Measurements from ENCODE around the gene JAZF1.

The JAZF1 gene

DNA sequence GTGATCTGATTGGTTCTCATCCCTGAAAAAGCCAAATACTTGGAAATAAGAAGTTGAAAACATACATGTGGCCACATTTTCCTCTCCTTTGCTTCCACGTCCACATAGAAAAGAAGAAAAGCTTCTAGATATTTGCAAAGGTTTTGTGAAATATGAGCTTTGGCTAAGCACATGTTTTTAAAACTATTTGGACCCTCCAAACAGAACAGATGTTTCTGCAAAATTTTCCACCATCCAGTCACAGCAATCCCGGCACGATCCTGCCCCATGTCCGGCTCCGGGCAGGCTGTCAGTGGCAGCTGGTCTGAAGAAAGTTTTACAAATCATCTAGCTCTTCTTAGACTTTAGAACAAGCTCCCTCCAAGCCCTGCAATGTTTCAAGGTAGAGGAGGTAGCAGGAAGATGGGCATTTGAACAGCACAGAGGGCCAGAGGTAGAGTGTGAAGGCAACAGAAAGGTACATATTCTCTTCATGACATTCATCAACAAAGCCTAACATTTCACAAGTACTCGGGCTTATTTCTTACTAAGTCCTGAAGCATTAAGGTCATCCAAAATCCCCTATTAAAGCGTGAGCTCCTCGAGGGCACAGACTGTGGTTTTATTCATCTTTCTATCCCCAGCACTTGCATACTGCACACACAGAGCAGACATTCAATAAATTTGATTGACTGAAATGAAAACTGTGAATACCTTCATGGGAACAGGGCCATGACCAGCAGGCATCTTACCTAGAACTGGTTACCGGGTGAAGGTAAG is 110.1 kb downstream of the JAZF1 start:
- DNase-seq, result no peak

DNA sequence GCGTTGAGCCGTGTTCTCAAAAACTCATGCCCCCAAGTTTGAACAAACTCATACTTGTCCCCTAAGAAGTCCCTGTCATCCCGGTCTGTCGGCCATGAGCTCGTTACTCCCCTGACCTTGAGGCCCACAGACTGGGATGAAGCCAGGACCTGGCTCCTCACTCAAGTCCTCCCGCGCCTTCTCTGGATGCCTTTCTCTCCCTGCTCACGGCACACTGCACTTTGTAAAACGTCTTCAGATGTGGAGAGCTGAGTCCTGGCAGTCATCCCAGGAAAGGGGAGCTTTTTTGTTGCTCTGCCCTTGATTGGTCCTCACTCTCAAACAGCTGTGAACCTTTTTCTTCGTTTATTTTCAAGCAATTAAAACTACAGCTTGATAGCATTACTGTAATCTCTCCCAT is 110.8 kb downstream of the JAZF1 start:
- no peak for DNase-seq

DNA sequence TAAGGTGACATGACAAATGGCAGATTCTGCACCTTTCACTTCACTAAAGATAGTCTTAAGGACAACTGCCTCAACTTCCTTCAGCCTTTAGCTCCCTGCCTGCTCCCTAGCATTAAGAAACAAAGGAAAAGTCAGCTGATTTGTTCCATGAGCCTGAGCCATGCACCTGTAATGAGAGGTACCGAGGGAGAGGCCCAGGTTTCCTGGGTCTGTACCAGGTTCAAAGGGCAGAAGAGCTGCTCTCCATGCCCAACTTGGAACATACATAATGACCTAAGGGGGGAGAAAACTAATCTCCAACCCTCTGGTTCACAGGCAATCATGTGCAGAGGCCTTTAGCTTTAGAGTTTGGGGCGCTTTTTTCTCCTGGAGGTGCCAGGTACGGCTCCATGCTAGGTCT is 111.2 kb downstream of the JAZF1 start:
- DNase-seq, result no peak

DNA sequence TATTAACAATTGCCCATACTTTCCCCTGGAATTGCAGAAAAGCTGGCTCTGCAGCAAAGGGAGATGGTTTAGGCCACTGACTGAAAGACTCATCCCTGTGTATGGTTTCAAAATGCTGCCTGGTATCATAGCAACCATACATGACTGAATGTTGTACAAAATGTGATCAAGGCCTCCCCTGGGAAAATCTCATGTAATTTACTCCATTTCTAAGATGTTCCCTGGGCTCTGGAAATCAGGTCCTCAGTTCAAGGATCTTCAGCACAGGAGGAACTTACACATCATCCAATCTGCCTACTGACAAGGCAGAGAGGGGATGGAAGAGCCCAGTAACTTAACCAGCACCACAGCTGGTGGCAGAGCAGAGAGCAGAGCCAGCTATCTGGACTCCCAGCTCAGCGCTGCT is 111.8 kb downstream of the JAZF1 start:
- DNase-seq, result no peak

DNA sequence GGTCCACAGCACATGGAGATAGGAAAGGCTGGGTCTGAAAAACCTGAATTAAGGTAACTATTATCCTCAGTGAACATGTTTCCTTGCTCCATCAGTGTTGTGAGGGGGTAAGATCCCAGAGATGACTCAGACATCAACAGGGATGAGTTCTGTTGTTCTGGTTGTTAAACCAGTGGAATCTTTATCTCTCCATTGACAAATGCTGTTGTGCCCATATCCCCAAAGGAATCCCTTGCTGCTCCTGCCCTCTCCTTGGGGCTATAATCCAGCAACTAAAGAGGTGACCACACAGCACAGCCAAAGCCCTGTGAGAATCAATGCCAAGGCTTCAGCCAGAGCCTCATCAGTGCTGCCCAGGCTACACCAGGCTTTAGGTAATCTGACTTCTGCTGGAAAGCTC is 113.4 kb downstream of the JAZF1 start:
- no peak for DNase-seq

DNA sequence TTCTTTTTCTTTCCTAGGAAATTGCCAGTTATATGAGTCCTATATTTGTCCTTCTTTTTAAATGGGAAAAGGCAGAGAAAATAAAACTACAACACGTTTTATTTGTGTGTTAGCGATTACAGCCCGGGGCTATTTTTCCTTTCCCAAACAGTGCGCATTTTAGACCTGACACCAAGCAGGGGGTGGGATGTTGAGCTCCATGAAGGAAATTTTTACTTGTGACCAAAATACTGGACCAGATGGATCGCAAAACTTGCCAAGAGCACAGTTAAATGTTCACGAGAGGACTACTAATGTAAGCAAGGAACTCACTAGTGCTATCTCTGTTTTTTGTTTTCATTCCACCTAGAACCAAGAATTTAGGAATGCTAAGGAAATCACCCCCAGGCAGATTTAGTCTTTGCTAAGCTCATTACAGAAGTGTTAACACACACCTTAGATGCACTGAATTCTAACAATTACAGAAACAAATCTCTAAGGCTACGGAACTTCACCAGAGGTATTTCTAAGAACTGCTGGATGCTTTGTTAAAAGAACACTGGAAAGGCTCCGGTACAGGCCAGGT is 114.8 kb downstream of the JAZF1 start:
- no peak for DNase-seq

DNA sequence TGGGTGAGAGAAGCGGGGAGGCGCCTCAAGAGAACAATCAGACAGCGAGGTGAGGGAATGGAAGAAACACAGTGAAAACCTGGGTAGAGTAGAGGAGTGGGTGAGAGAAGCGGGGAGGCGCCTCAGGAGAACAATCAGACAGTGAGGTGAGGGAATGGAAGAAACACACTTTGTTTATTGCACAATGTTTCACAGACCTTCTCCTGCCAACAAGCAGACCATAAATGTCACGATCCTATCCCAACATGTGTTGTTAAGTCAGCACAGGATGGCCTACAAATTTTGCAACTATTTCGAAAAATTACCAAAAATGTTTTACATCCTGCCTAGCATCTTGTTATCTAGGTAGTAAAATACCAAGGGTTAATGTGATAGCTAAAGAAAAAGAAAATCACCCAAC is 115.3 kb downstream of the JAZF1 start:
- DNase-seq, result no peak

DNA sequence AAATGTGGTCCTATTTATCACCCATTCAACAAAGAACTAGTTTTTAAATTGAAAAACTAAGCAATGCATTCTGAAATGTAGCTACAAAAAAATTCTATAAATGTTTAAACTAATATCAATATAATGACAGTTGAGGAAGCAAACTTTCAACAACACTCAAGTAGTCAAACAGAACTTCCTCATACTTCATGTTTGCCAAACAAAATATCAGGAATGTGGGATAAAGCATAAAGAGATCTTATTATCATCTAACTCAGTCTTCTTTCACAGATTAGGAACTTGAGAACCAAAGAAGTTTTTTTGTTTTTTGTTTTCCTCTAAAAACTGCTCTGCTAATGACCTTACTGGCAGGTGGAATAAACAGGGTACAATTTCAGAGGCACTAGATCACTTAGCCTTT is 116.2 kb downstream of the JAZF1 start:
- no peak for DNase-seq

DNA sequence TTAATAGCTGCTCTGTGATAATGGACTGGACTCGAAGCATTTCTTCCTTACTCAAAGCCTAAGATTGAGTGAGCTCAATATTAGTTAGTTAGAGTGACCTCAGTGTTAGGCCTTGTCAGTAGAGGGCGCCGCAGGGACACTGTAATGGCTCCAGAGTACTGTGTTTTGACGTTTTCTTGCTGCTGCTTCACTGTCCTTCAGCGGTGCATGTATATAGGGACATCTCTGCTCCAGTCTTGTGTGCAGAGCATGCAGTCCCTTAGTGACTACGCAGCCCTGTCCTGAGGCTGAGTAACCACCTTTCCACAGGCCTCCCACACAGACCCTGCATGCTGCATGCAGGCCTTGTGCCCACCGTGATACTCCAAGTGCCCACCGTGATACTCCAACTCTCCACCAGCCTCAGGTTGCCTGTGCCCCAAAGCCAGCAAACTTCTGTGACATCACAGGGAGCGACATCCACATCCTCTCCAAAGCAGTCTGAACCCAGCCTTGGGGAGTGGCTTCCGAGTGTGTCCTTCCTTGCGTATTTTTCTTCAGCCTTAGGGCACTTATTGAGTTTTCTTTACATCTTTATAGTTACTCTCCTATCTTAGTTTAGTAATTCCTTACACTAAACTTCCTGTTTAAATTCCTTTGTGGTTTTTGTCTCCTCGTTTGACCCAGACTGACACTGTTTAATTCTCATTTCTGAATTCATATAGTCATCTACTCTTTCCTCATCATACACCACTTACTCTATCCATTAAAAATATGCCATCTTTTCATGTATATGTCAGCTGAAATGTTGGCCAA is 118.2 kb downstream of the JAZF1 start:
- peak; percentile 70 to 77 (median 77) for DNase-seq

DNA sequence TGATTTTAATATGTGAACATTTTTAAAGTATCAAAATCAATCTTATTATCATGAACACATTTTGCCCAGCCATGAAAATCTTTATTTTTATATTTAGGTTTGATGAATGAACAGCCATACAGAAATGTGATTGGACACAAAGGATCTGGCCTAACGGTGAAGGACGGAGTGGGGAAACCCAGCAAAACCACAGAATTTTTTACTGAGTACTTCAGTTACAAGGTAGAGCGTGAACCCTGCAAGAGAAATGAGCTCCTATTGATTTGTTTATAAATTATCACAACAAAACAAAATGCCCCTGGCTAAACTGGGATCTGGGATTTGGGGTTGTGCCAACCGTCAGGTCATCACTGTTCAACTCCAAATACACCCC is 118.8 kb downstream of the JAZF1 start:
- no peak for DNase-seq

DNA sequence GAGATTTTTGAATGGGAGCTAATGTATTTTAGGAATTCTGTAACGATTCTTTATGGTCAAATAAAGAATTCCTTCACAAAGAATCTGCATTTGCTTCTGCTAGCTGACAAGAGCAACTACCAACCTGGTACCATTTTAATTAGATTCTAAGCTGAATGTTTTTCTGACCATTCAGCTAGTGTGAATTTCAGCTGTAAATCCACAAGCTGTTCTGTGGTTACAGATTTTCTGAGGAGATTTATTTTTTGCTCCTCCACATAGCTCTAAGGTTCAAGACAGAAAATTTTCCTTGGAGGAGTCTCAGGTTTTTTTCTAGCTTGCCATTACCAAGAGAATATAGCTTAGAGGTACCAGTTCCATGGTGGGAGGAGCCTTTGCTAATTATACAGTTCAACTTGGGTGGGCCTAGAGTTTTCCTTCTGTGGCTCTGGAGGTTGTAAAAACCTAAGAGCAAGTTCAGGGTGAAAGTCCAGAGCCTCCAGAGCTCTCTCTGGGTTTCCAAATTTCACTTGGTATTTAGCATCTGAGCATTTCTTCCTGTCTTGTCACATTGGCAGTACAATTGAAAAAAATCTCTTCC is 120.1 kb downstream of the JAZF1 start:
- DNase-seq, result no peak

DNA sequence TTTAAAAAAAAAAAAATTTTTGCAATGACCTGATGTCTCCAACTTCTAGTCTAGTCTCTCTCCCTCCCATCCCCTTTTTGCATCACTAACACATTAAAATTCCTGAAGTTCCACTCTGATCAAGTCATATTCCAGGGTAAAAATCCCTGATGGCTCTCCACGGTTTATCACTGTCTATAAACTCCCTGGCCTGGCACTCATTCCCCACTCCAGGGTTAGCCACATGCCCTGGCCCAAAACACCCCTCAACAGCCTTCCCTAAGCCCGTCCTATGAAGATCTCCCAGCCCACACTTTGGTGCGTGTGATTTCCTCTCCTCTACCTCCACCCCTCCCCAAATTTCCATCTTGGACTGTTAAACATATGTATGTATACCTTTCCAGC is 125.4 kb downstream of the JAZF1 start:
- DNase-seq, result no peak

DNA sequence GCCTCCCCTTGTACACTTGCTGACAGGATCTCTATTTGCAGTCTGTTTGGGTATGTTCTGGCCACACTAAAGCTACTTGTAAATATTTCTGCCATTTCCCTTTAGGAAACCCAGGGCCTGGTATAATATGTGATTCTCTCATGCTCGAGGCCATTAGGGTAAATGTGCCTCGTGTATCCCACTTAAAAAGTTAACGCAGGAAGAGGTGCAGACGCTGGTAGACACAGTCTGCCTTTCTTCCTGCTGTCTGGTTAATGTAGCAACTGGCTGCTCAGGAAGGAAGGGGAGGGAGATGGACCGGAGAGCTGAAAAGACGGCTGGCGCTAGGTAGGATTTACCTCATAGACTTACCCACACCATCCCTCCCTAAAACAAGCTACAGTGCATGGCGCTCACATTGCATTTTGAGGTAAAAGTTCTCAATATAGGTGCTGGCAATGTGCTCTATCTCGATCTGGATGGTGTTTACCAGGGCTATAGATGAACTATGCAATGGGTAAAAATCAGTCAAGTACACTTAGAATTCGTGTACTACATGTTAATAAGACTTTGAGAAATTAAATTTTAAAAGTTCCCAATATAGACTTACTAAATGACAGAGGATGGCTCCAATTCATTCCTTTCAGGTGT is 125.9 kb downstream of the JAZF1 start:
- DNase-seq, result no peak

DNA sequence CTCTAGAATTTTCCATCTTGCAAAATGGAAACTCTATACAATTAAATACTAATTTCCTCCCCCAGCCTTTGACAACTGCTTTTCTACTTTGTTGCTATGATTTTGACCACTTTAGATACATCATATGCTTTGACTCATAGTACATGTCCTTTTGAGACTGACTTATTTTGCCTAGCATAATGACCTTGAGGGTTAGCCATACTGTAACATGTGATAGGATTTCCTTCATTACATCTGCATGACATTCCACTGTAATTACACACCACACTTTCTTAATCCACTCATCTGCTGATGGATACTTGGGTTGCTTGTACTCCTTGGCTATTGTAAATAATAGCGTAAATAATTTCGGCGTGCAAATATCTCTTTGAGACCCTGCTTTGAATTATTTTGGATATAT is 127.7 kb downstream of the JAZF1 start:
- no peak for DNase-seq

DNA sequence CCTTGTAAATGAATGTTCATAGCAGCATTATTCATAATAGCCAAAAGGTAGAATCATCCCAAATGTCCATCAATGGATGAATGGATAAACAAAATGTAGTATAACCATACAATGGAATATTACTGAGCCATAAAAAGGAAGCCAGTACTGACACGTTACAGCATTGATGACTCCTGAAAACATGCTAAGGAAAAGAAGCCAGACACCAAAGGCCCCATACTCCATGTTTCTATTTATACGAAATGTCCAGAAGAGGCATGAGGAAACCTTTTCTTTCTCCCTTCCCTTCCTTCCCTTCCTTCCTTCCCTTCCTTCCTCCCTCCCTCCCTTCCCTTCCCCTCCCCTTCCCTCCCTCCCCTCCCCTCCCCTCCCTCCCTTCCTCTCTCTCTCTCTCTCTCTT is 131.9 kb downstream of the JAZF1 start:
- no peak for DNase-seq

DNA sequence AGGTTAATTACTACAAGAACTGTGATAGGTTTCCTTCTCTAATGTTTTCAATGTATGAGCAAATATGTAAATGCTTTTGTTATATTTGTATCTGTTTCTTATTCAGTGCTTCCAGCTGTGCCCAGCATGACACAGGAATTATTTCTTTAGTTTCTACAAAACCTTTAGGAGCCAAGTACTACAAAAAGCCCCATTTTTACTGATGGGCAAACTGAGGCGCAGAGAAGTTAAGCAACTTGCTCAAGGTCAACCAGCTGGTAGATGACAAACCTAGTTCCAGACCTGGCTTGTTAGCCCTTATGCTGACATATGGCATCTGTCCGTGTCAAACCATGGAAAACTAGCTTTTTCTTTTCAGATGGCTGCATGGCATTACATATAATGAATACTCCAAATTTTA is 134.6 kb downstream of the JAZF1 start:
- no peak for DNase-seq

DNA sequence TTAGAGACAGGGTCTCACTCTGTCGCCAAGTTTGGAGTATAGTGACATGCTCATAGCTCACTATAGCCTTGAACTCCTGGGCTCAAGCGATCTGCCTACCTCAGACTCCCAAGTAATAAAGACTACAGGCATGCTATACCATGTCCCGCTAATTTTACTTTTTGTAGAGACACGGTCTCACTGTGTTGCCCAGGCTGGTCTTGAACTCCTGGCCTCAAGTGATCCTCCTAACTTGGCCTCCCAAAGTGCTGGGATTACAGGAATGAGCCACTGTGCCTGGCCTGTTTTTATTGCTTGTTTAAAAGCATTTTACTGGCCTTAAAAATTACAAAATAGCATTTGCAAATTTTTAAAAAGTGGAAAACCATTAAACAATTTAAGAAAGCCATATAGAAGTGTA is 135.0 kb downstream of the JAZF1 start:
- DNase-seq, result no peak

DNA sequence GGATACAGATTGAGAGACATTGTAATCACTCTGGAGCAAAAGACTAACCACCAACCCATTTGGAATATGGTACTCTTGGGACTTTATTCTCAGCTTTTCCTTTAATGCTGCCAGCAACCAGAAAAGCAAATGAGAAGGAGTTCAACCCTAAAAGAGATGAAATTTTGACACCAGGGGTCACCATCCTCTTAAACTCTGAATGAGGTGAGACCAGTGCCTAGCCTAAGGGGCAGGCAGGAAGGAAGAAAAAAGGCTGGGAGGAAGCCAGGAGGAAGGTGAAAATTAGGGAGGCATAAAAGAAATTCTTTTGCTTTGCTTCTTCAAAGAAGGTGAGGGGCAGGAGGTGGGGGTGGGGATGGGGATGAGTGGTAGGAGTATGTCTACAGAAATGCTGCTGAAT is 135.8 kb downstream of the JAZF1 start:
- DNase-seq, result no peak

DNA sequence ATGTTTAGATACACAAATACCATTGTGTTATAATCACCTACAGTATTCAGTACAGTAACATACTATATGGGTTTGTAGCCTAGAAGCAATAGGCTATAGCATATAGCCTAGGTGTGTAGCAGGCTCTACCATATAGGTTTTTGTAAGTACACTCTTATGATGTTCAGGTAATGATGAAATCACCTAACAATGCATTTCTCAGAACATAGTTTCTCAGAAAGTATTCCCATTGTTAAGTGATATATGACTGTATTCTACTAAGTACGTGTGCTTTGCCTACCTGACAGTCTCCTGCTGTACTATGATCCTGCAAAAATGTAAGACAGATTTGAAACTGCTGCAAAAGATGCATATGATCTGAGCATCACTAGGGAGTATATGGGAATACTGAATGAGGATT is 137.9 kb downstream of the JAZF1 start:
- DNase-seq, result no peak

DNA sequence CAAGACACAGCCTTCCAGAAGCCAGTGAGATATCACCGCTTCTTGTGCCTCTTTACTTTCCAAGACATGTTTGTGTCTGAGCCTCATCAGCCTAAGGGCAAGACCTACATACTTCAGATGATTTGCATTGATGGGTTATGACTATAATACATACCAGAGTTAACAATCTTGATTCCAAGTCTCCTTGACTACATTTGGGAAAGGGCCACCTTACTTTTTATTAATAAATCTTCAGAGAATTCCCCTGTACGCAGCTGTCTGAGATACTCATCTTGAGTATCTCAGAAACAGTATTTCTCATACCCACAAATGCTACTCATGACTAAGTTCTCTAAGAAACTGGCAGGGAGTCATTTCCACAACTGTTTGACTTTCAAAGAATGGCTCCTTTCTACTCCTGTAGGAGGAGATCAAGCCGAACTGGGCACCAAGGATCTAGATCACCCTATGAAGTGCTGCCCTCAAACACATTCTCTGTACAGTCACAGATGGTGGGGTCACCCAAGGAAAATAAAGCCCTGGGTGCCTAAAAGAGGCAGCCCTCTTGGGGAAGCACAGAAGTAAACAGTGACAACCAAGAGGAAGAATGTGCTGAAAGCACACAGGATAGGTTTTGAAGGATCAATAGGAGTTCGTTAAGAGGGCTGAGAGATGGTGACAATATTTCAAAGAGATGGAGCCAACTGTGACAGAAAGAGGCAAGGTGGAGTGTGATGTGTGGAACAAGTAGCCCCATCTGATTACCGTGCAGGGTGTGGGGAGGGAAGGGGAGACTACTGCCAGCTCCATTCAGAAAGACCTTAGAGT is 138.9 kb downstream of the JAZF1 start:
- no peak for DNase-seq

DNA sequence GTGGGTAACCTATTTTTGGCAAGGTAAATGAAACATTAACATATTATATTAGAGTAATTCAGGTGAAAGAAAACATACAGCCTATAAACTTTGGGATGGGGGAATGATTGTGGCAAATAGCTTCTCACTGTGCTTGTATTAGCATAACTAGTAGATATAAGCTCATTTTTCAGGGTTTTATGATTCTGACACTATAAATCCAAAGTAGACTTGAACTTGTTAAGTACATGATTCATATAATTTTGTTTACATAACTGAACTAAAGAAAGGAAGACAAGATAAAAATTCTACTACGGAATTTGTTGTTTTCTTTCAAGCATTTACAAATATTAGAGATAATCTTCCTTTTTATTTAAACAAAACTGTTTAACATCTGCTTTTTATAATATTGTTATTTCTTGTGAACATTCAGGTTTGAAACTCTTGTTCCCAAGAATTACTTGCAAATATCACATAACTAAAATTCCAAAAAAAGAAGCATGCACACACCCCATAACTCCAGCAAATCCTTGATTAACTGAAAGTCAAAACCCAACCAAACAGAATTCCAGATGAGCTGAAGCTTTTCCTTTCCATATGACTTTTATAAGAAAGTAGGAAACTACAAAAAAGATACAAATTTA is 142.3 kb downstream of the JAZF1 start:
- DNase-seq, result no peak
